Measurements from ENCODE around the gene IRAG1.

The IRAG1 gene

DNA sequence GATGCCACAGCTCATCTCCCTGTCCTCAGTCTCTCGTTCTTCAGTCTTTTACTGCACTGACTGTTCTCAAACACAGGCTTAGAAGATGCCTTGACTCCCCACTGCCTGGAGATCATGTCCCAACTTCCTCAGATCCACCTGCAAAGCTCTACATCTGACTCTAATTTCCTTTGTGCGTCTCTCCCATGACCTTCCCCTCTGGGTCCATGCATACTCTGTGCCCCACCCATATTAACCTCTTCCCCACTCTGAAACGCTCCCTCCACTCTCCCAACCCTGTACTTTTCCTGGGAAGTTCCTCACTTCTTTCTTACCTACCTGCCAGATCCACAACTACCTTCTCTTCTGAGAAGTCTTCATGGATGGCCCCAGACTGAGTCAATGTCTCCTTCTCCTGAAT, 16.6 kb downstream of the IRAG1 start:
- Histone ChIP-seq H3K4me3 (IDR thresholded peaks at IDR 0.05; ENCODE audit: insufficient read depth, low read depth, low read length) (no peak overlapping the region), H3K36me3 (ENCODE audit: insufficient read depth) (no peaks in the 10 kb centered on the region), H3K4me1 (ENCODE audit: low read depth, poor library complexity, severe bottlenecking) (no peaks in the 10 kb centered on the region), H2AFZ (ENCODE audit: low read depth) (no peak overlapping the region), H3K4me2 (no peak overlapping the region), H3K9ac (no peak overlapping the region), H3K27me3 (ENCODE audit: insufficient read depth, low read depth) (no peaks in the 10 kb centered on the region), H3K79me2 (ENCODE audit: insufficient read depth, low read depth) (no peaks in the 10 kb centered on the region), H4K20me1 (ENCODE audit: insufficient read depth) (no peaks in the 10 kb centered on the region), H3K27ac (no peak overlapping the region)
- TF ChIP-seq, protein P1, sequence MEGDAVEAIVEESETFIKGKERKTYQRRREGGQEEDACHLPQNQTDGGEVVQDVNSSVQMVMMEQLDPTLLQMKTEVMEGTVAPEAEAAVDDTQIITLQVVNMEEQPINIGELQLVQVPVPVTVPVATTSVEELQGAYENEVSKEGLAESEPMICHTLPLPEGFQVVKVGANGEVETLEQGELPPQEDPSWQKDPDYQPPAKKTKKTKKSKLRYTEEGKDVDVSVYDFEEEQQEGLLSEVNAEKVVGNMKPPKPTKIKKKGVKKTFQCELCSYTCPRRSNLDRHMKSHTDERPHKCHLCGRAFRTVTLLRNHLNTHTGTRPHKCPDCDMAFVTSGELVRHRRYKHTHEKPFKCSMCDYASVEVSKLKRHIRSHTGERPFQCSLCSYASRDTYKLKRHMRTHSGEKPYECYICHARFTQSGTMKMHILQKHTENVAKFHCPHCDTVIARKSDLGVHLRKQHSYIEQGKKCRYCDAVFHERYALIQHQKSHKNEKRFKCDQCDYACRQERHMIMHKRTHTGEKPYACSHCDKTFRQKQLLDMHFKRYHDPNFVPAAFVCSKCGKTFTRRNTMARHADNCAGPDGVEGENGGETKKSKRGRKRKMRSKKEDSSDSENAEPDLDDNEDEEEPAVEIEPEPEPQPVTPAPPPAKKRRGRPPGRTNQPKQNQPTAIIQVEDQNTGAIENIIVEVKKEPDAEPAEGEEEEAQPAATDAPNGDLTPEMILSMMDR (conservative IDR thresholded peaks at IDR 0.05; ENCODE audit: low read depth, low read length) = no peak

DNA sequence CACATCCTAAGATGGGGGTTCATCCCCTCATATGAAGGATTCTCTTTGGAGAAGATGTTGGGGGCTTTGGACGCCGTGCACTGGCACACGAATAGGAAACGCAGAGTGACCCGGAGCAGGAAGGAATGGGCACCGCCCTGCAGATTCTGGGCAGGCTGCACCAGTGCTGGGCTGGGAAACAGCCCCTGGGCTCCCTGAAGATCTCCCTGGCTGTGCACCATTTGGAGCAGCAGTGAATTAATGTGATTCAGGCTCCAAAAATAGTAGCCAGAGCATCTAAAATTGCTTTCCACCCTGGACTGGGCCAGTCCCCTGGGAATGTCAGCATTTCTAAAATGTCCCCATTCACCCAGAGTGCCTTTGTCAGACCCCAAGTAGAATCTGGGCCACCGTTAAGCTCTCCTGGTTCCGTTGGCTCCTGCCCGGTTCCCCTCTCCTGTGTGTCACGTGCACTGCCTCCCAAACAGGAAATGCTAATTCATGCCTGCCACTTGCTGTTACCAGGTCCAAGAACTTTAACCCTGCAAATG, 18.6 kb downstream of the IRAG1 start:
- TF ChIP-seq, protein P1 (conservative IDR thresholded peaks at IDR 0.05; ENCODE audit: low read depth, low read length) = no peak
- H3K9ac ChIP-seq = no peak overlapping the region
- no peaks in the 10 kb centered on the region for H3K27me3 ChIP-seq (ENCODE audit: insufficient read depth, low read depth)
- no peaks in the 10 kb centered on the region for H4K20me1 ChIP-seq (ENCODE audit: insufficient read depth)
- no peaks in the 10 kb centered on the region for H3K36me3 ChIP-seq (ENCODE audit: insufficient read depth)
- H2AFZ ChIP-seq (ENCODE audit: low read depth) = no peak overlapping the region
- no peaks in the 10 kb centered on the region for H3K79me2 ChIP-seq (ENCODE audit: insufficient read depth, low read depth)
- no peaks in the 10 kb centered on the region for H3K4me1 ChIP-seq (ENCODE audit: low read depth, poor library complexity, severe bottlenecking)
- no peak overlapping the region for H3K4me3 ChIP-seq (IDR thresholded peaks at IDR 0.05; ENCODE audit: insufficient read depth, low read depth, low read length)
- no peak overlapping the region for H3K27ac ChIP-seq
- H3K4me2 ChIP-seq = no peak overlapping the region

DNA sequence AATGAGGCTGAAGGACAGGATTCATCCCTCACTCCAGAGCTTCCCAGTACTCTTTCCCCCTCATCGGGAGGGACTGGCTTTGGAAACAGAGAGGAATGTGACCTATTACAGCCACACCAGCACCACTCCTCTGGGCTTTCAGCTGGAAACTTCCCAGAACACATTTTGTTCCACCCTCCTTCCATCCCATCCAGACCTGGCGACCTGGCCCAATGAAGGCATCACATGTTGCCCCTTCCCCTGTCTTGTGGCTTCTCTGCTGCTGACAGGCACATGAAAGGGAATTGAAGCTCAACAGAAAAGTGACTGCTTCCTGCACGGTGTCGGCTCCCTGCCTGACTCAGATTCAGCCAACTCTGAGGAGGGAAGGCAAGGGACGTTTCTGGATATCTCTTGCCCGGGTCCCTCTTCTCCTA, 19.1 kb downstream of the IRAG1 start:
- H2AFZ ChIP-seq (ENCODE audit: low read depth) = no peak overlapping the region
- H3K4me2 ChIP-seq = no peak overlapping the region

DNA sequence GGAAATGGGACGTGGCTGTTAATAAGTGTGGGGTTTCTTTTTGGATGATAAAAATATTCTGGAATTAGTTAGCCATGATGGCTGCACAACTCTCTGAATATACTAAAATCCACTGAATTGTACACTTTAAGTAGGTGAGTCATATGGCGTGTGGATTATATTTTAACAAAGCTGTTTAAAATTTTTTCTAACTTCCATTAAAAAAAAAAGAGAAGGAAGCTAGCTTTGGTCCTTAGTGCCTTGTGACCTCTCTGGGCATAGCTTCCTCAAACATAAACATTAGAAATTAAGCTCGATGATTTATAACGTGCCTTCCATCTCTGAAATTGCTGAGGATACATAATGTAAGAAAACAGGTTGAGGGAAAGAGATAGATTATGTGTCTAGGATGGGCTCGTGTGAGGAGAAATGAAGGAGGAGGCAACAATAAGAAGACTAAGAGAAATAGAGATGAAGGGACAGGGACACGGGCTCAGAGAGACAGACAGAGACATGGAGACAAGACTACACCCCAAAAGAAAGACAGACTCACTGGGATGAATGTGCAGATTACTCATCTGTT, 20.0 kb downstream of the IRAG1 start:
- peaks cover 3% of the 10 kb centered on the region for H3K4me1 ChIP-seq (ENCODE audit: low read depth, poor library complexity, severe bottlenecking)
- TF ChIP-seq, protein P1 (conservative IDR thresholded peaks at IDR 0.05; ENCODE audit: low read depth, low read length) = no peak
- H3K4me2 ChIP-seq = no peak overlapping the region
- H2AFZ ChIP-seq (ENCODE audit: low read depth) = no peak overlapping the region
- no peaks in the 10 kb centered on the region for H3K79me2 ChIP-seq (ENCODE audit: insufficient read depth, low read depth)
- no peaks in the 10 kb centered on the region for H3K27me3 ChIP-seq (ENCODE audit: insufficient read depth, low read depth)
- no peak overlapping the region for H3K4me3 ChIP-seq (IDR thresholded peaks at IDR 0.05; ENCODE audit: insufficient read depth, low read depth, low read length)
- no peaks in the 10 kb centered on the region for H3K36me3 ChIP-seq (ENCODE audit: insufficient read depth)
- no peak overlapping the region for H3K9ac ChIP-seq
- H3K27ac ChIP-seq = no peak overlapping the region
- no peaks in the 10 kb centered on the region for H4K20me1 ChIP-seq (ENCODE audit: insufficient read depth)

More for the DNA sequence above, 19.1 kb downstream of the IRAG1 start:
- Histone ChIP-seq H3K79me2 (ENCODE audit: insufficient read depth, low read depth) (no peaks in the 10 kb centered on the region), H3K27ac (no peak overlapping the region), H3K36me3 (ENCODE audit: insufficient read depth) (no peaks in the 10 kb centered on the region), H4K20me1 (ENCODE audit: insufficient read depth) (no peaks in the 10 kb centered on the region), H3K27me3 (ENCODE audit: insufficient read depth, low read depth) (no peaks in the 10 kb centered on the region), H3K4me1 (ENCODE audit: low read depth, poor library complexity, severe bottlenecking) (no peaks in the 10 kb centered on the region), H3K4me3 (IDR thresholded peaks at IDR 0.05; ENCODE audit: insufficient read depth, low read depth, low read length) (no peak overlapping the region), H3K9ac (no peak overlapping the region)
- TF ChIP-seq, protein P1 (conservative IDR thresholded peaks at IDR 0.05; ENCODE audit: low read depth, low read length) = no peak

All from KMS-11 (cell line).